ENCODE results near the gene SHC3. TPM values are rescaled to one million over a fixed set of nuclear protein-coding genes. Genes with fewer than 3 reads are reported as not detected.

The SHC3 gene
- total RNA-seq, 1 experiment from 2014 or later = 1.8 TPM

DNA sequence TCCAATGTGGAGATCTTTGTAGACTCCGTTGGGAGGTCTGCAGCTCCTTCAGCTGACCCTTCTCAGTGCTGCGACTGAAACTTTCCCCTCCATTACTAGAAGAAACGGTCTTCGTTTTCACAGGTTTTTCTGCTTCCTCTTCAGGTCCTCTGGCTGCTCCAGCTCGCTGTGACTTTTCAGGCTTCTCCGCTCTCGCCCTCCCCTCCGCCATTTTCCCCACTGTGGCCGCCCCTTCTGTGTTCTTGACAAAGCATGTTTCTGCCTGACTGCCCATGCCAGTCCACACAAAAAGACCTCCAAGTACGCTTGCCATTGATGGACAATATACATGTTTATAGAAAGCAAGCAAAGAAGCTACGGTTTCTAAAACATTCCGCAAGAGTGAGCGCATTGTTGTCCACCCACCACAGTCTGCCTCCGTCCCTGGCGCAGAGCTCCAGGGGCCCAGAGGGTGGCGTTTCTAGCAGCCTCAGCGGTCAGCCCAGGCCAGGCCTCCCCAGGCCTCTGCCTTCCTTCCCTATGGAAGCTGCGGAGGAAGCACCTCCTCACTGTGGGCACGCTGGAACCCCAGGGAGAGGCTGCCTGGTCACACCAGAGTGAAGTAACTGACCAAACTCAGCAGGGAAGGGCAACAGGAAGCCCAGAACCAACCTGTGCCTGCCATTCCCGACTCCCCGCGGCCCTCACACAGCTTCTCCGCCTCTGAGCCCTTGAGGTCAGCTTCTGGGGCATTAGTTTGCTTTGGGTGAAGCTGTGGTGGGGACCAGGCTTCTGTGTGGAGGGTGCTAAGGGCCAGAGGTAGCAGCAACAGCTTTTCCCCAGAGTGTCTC, 207.3 kb downstream of the SHC3 start:
- H3K27me3 ChIP-seq (ENCODE audit: insufficient read depth, low read length) = no peaks in the 10 kb centered on the region
- no peaks in the 10 kb centered on the region for H3K79me2 ChIP-seq (ENCODE audit: insufficient read depth, low read length)
- no peak overlapping the region for H2BK120ac ChIP-seq (ENCODE audit: low read depth, low read length, poor library complexity, severe bottlenecking)
- H3K9me3 ChIP-seq (ENCODE audit: control insufficient read depth, low read depth, low read length) = no peaks in the 10 kb centered on the region
- no peaks in the 10 kb centered on the region for H3K4me1 ChIP-seq (ENCODE audit: insufficient read depth, low read length)
- H3K79me1 ChIP-seq (ENCODE audit: insufficient read depth, low read depth, low read length, poor library complexity, severe bottlenecking) = no peaks in the 10 kb centered on the region
- DNase-seq = no peak
- Mint-ChIP-seq H3K4me1 (peaks cover 8% of the 10 kb centered on the region in 2 experiments), H3K27me3 (ENCODE audit: low read depth) (peaks cover 4% of the 10 kb centered on the region), H3K9me3 (no peaks in the 10 kb centered on the region), H3K4me3 (peak overlapping the region in 1 of 2 experiments; percentile 21; a peak in 2 of 5 replicates), H3K27ac (no peak overlapping the region), H3K36me3 (ENCODE audit: insufficient read depth in 1 of 3, low read depth in 3 of 3) (no peaks in the 10 kb centered on the region)
- no peak overlapping the region for H4K91ac ChIP-seq (ENCODE audit: insufficient read length, low read depth, low read length)
- WGBS (ENCODE audit: extremely low coverage, insufficient read length, low lambda C conversion rate) = no CpG with 5 or more reads among the region's 23 CpGs
- no peak overlapping the region for H3K4ac ChIP-seq (ENCODE audit: low read depth, low read length)
- H2BK12ac ChIP-seq (ENCODE audit: insufficient read length, low read depth, low read length) = no peak overlapping the region
- no peak overlapping the region for H3K18ac ChIP-seq (ENCODE audit: insufficient read length, low read depth, low read length)
- H2BK5ac ChIP-seq (ENCODE audit: insufficient read length, low read length) = no peak overlapping the region
- H4K5ac ChIP-seq (ENCODE audit: insufficient read length, low read depth, low read length) = no peak overlapping the region
- no peak overlapping the region for H4K8ac ChIP-seq (replicated peaks; ENCODE audit: insufficient read length, low read depth, low read length)
- no peak overlapping the region for H2BK15ac ChIP-seq (ENCODE audit: low read depth, low read length)
- no peak overlapping the region for H3K14ac ChIP-seq (ENCODE audit: insufficient read depth, low read length)
- no peak overlapping the region for H3K27ac ChIP-seq (ENCODE audit: insufficient read length, low read depth, low read length)
- no peak overlapping the region for H3K9ac ChIP-seq (ENCODE audit: extremely low read depth, insufficient read length, low read length)
- H2AK5ac ChIP-seq (ENCODE audit: insufficient read length, low read length) = no peak overlapping the region
- H4K20me1 ChIP-seq (ENCODE audit: control insufficient read depth, insufficient read depth, insufficient read length) = no peaks in the 10 kb centered on the region
- no peak overlapping the region for H3K23ac ChIP-seq (ENCODE audit: insufficient read length, low read depth, low read length)
- TF ChIP-seq, protein P1, sequence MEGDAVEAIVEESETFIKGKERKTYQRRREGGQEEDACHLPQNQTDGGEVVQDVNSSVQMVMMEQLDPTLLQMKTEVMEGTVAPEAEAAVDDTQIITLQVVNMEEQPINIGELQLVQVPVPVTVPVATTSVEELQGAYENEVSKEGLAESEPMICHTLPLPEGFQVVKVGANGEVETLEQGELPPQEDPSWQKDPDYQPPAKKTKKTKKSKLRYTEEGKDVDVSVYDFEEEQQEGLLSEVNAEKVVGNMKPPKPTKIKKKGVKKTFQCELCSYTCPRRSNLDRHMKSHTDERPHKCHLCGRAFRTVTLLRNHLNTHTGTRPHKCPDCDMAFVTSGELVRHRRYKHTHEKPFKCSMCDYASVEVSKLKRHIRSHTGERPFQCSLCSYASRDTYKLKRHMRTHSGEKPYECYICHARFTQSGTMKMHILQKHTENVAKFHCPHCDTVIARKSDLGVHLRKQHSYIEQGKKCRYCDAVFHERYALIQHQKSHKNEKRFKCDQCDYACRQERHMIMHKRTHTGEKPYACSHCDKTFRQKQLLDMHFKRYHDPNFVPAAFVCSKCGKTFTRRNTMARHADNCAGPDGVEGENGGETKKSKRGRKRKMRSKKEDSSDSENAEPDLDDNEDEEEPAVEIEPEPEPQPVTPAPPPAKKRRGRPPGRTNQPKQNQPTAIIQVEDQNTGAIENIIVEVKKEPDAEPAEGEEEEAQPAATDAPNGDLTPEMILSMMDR (conservative IDR thresholded peaks at IDR 0.05) = no peak
- no peak overlapping the region for H3K4me2 ChIP-seq (ENCODE audit: insufficient read depth, insufficient read length, low read length)
- no peak overlapping the region for H3T11ph ChIP-seq (ENCODE audit: low read length)
- no peak overlapping the region for H2BK20ac ChIP-seq (ENCODE audit: low read depth, low read length, poor library complexity, severe bottlenecking)
- H3K23me2 ChIP-seq (ENCODE audit: insufficient read length, low read depth, low read length, poor library complexity, severe bottlenecking) = no peaks in the 10 kb centered on the region
- no peak overlapping the region for H3K56ac ChIP-seq (ENCODE audit: insufficient read length, low read depth, low read length)
- H2AFZ ChIP-seq (ENCODE audit: low read length) = no peak overlapping the region

Measured in H9 (cell line).